Epithelial cell of esophagus (primary cell): ENCODE data around the gene ALK.

Source experiments
- DNase-seq: peaks from one replicate; pipeline ENCODE4 v3.0.0; 2010; ENCODE audit warnings: low read depth
- H3K4me3 ChIP-seq: 2 replicates; pipeline ENCODE4 v1.5.1; 2011; ENCODE audit warnings: mild to moderate bottlenecking, low read length, control low read depth
- CTCF ChIP-seq: IDR thresholded peaks from 2 replicates; pipeline ENCODE4 v1.5.1; 2011; ENCODE audit warnings: low read depth, mild to moderate bottlenecking, low read length, control low read depth, inconsistent platforms; ENCODE audit not compliant: insufficient read depth; ENCODE audit errors: missing control alignments

Gene ALK

DNA sequence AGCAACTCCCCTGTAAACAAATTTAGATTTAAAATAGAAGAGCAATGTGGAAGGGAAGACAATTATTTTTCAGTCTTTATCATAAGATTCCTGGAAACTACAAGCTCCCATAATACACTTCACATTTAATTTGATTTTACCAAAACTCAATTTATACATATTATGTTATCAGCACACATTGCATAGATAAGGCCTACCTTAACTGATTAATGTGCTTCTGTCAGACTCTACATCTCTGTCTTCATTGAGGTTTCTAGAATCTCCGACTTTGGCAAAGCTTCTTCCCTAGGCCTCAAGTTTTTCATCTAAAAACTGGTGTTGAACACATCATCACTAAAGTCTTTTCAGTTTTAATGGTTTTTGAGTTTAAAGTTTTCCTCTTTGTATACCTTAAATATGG is 440.1 kb downstream of the ALK start:
- TF ChIP-seq CTCF: no peak
- no peak overlapping the region for H3K4me3 ChIP-seq
- DNase-seq: no peak

DNA sequence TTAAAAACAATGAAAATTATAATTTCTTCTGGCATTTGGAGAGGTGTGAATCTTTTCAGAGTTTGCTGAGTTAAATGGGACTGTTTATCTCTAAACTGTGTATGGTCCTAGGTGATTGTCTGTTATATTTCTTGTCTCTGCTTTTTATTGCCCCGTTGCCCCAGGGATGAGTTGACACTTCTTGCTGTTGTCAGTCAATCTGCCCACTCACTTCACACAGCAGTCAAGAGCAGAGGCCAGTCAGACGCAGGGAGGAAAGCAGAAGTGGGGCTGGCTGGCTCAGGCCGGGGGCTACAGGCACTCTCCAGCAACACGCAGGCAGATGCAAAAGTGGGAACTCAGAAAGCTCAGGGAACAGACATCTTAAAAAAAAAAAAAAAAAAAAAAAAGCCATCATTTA is 441.0 kb downstream of the ALK start:
- no peak for DNase-seq
- TF ChIP-seq CTCF: no peak
- H3K4me3 ChIP-seq: no peak overlapping the region

DNA sequence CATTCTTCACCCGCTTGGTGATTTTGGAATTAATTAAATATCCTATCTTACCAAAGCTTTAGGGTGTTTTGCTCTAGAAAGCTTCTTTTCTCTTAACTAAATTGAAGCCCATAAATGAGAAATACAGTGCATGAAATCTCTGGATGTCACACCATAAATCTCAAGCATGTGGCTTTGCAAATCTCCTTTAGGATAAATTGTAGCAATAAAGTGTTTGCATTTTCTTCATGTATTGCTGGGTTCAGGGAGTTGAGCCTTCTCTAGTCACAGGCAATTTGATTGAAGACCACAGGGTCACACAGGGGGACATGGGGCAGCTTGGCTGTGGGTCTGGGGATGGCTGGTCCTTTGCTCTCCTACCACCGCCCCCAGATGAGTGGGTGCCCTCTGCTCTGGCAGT is 442.0 kb downstream of the ALK start:
- no peak for TF ChIP-seq CTCF
- DNase-seq: no peak
- no peak overlapping the region for H3K4me3 ChIP-seq

GRCh38 chr2:29478641-29479040 is 442.7 kb downstream of the ALK start:
- no peak for DNase-seq
- H3K4me3 ChIP-seq: no peak overlapping the region
- no peak for TF ChIP-seq CTCF

- no peak for DNase-seq
- TF ChIP-seq CTCF: no peak
- no peak overlapping the region for H3K4me3 ChIP-seq
These were observed 444.2 kb downstream of the ALK start for GRCh38 chr2:29477186-29477585.

DNA sequence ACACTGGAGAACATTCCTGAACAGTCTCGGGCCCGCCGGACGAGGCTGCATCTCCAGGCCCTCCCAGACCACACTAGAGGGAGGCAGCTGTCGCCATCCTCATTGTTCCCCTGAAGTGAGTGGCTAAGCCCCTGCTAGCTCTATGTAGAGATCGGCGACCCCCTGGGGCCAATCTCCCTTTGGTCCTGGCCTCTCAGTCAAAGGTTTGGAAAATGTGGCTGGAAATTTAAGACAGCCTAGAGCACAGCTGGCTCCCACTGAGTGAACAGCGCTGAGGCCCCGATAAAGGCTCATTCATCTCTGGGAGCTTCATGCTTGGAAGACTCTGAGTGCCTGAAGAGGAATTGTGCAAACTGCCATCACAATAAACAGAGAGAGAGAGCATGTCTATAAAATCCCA is 445.9 kb downstream of the ALK start:
- H3K4me3 ChIP-seq: no peak overlapping the region
- no peak for DNase-seq
- TF ChIP-seq CTCF: no peak

DNA sequence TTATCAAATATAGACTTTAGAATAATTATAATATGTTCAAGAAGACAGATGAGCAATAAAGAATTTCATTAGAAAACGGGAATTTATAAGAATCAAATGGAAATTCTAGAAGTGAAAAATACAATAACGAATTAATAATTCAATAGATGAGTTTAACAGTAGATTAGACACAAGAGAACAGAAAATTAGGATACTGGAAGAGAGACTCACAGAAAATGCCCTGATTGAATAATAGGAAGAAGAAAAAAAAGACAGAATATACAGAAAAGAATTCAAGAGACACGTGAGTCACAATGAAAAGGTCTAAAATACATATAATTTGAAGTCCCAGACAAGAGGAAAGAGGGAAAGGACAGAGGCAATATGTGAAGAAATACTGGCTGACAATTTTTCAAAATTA is 451.4 kb downstream of the ALK start:
- DNase-seq: no peak
- no peak overlapping the region for H3K4me3 ChIP-seq
- TF ChIP-seq CTCF: no peak
